ENCODE data around the gene TUT7.
"Not testable (repeated sequence)": the region's sequence is repeated elsewhere in the genome, so short reads cannot be mapped to it uniquely, and the experiment has no call there.

Gene TUT7, protein sequence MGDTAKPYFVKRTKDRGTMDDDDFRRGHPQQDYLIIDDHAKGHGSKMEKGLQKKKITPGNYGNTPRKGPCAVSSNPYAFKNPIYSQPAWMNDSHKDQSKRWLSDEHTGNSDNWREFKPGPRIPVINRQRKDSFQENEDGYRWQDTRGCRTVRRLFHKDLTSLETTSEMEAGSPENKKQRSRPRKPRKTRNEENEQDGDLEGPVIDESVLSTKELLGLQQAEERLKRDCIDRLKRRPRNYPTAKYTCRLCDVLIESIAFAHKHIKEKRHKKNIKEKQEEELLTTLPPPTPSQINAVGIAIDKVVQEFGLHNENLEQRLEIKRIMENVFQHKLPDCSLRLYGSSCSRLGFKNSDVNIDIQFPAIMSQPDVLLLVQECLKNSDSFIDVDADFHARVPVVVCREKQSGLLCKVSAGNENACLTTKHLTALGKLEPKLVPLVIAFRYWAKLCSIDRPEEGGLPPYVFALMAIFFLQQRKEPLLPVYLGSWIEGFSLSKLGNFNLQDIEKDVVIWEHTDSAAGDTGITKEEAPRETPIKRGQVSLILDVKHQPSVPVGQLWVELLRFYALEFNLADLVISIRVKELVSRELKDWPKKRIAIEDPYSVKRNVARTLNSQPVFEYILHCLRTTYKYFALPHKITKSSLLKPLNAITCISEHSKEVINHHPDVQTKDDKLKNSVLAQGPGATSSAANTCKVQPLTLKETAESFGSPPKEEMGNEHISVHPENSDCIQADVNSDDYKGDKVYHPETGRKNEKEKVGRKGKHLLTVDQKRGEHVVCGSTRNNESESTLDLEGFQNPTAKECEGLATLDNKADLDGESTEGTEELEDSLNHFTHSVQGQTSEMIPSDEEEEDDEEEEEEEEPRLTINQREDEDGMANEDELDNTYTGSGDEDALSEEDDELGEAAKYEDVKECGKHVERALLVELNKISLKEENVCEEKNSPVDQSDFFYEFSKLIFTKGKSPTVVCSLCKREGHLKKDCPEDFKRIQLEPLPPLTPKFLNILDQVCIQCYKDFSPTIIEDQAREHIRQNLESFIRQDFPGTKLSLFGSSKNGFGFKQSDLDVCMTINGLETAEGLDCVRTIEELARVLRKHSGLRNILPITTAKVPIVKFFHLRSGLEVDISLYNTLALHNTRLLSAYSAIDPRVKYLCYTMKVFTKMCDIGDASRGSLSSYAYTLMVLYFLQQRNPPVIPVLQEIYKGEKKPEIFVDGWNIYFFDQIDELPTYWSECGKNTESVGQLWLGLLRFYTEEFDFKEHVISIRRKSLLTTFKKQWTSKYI (N-terminal part only)

DNA sequence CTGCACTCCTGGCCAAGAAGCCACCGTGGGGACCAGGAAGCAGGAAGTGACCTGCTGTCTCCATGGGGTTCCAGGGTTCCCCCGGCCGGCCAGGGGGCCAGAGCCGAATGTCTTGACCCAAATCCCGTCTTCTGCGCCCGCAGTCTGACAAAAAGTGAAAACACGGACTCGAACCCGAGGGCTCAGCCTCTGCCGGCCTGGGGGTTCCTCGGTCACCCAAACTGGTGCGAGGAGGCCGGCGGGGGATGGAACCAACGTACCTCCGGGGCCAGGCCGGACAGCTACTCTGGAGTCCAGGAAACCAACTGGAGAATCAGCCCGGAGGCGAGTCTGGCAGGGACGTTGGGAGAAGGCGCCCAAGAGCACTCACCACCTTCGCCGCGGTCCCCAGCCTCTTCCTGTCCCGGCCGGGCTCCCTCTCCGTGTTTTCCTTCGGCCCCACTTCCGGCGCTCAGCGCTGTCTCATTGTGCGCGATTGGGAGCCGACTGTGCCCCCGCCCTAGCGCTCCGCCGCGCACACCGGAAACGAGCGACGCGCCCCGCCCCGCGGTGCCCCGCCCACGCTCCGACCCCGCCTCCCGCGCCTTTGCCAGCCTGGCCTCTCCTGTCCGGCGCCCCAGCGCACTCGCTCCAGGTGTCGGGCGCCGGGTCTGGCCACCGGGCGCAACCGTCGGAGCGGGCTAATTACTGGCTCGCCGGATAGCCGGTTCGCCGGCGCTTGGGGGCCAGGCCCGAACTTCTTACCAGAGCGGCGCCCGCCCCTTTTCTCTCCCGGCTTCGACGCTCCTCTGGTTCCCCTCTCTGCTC, at the start of gene TUT7:
TSS of gene TUT7 (minus strand) at position 400 of the 807 bp plus-strand sequence. CDS start 1,211 bp downstream, outside the sequence.
- no peaks in the 10 kb centered on the region for H3K36me3 ChIP-seq (ENCODE audit: control insufficient read depth, insufficient read depth, low read length)
- H3K9me3 ChIP-seq (ENCODE audit: control insufficient read depth, insufficient read depth, low read length): no peaks in the 10 kb centered on the region
- H3K9ac ChIP-seq (ENCODE audit: low read depth, low read length): peak within 1 kb of the TSS; percentile 90
- peaks cover 9% of the 10 kb centered on the region for H3K27me3 ChIP-seq (ENCODE audit: control insufficient read depth, insufficient read depth, low read length)
- peak within 1 kb of the TSS; percentile 98 for H3K4me3 ChIP-seq (ENCODE audit: low read depth, low read length)
- peaks cover 12% of the 10 kb centered on the region for H3K4me1 ChIP-seq (ENCODE audit: control insufficient read depth, insufficient read depth, low read length)

DNA sequence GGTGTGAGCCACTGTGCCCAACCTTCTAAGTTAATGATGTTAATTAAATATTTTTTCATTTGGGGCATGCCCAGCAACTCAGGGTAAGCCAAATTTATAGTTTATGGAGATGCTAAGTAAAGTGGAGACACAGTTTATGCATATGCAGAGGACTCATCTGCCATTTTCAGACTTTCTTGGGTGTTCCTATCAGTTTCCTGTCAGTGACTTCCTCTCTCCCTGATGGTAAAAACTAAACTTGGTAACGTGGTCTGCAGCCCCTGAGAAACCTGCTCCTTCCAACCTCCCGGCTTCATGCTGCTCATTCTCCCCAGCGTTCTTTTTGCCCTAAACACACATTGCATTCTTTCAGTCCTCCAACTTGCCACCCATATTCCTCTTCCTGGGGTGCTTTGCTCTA, 48.4 kb upstream of the TUT7 start:
- Histone ChIP-seq H3K4me1 (ENCODE audit: control insufficient read depth, insufficient read depth, low read length) (peaks cover 10% of the 10 kb centered on the region), H3K9me3 (ENCODE audit: control insufficient read depth, insufficient read depth, low read length) (no peaks in the 10 kb centered on the region), H3K27me3 (ENCODE audit: control insufficient read depth, insufficient read depth, low read length) (peaks cover 38% of the 10 kb centered on the region), H3K36me3 (ENCODE audit: control insufficient read depth, insufficient read depth, low read length) (no peaks in the 10 kb centered on the region), H3K4me3 (ENCODE audit: low read depth, low read length) (no peak overlapping the region), H3K9ac (ENCODE audit: low read depth, low read length) (no peak overlapping the region)

DNA sequence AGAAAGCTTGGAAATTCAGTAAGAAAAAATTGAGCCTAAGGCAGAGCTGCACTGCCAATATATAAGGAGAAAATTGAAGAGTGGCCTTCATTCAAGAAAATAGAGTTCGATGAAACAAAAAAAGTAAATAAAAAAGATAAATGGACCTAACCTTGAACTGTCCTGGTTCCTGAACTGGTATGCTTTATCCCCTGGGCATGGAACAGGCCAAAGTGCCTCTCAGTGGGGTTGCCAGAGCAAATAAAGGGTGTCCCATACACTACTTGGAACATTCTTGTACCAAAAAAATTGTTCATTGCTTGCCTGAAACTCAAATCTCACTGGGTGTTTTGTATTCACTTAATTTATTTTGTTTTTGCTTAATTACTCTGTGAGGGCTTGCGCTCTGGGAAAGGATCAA, 42.2 kb upstream of the TUT7 start:
- H3K27me3 ChIP-seq (ENCODE audit: control insufficient read depth, insufficient read depth, low read length): no peaks in the 10 kb centered on the region
- H3K9me3 ChIP-seq (ENCODE audit: control insufficient read depth, insufficient read depth, low read length): no peaks in the 10 kb centered on the region
- no peaks in the 10 kb centered on the region for H3K4me1 ChIP-seq (ENCODE audit: control insufficient read depth, insufficient read depth, low read length)
- H3K4me3 ChIP-seq (ENCODE audit: low read depth, low read length): no peak overlapping the region
- H3K9ac ChIP-seq (ENCODE audit: low read depth, low read length): no peak overlapping the region
- no peaks in the 10 kb centered on the region for H3K36me3 ChIP-seq (ENCODE audit: control insufficient read depth, insufficient read depth, low read length)

DNA sequence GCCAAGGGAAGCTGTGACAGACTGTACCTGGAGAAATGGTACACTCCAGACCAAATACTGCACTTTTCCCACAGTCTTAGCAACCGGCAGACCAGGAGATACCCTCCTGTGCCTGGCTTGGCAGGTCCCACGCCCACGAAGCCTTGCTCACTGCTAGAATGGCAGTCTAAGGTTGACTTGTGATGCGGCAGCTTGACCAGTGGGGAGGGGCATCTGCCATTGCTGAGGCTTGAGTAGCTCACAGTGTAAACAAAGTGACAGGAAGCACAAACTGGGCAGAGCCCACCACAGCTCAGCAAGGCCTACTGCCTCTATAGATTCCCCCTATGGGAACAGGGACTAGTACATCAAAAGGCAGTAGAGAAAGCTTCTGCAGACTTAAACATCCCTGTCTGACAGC, 36.0 kb upstream of the TUT7 start:
- H3K36me3 ChIP-seq (ENCODE audit: control insufficient read depth, insufficient read depth, low read length); H3K9me3 ChIP-seq (ENCODE audit: control insufficient read depth, insufficient read depth, low read length); H3K9ac ChIP-seq (ENCODE audit: low read depth, low read length); H3K27me3 ChIP-seq (ENCODE audit: control insufficient read depth, insufficient read depth, low read length); H3K4me1 ChIP-seq (ENCODE audit: control insufficient read depth, insufficient read depth, low read length); H3K4me3 ChIP-seq (ENCODE audit: low read depth, low read length): not testable (repeated sequence)

DNA sequence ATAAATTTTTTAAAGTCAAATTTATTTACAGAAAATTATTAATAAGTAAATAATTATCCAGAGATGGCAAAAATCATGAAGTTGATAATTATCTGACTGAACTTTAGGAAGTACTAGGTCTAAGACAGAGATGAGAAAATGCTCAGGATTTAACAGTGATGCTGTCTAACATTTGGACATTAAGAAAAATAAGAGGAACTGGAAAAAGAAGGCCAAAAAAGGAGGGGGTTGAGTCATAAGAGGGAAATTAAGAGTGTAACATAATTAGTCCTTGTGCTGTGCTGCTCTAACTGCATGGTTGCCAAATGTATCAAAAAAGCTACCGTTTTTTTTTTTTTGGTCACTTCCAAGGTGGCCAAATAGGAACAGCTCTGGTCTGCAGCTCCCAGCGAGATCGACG, 35.4 kb upstream of the TUT7 start:
- no peak overlapping the region for H3K9ac ChIP-seq (ENCODE audit: low read depth, low read length)
- H3K4me1 ChIP-seq (ENCODE audit: control insufficient read depth, insufficient read depth, low read length): no peaks in the 10 kb centered on the region
- H3K27me3 ChIP-seq (ENCODE audit: control insufficient read depth, insufficient read depth, low read length): no peaks in the 10 kb centered on the region
- no peak overlapping the region for H3K4me3 ChIP-seq (ENCODE audit: low read depth, low read length)
- H3K9me3 ChIP-seq (ENCODE audit: control insufficient read depth, insufficient read depth, low read length): no peaks in the 10 kb centered on the region
- H3K36me3 ChIP-seq (ENCODE audit: control insufficient read depth, insufficient read depth, low read length): no peaks in the 10 kb centered on the region

DNA sequence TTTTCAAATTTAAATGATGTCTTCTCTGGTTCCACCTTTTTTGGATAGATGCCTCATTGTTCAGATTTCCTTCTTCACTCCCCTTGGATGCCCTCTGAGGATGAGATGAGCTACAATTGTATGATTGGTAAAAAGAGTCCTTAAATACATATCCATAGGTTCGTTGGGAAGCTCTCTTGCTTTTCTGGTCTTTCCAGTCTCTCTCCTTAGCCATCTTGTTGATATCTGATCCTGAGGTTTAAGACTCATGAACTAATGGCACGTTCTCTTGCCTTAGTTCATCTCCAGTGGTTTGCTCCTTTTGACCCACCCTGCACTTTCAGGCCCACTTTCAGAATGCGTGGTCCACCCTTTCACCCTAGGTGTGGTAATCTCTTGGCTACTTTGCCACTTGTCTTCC, 33.2 kb upstream of the TUT7 start:
- no peak overlapping the region for H3K9ac ChIP-seq (ENCODE audit: low read depth, low read length)
- no peak overlapping the region for H3K4me3 ChIP-seq (ENCODE audit: low read depth, low read length)
- no peaks in the 10 kb centered on the region for H3K4me1 ChIP-seq (ENCODE audit: control insufficient read depth, insufficient read depth, low read length)
- no peaks in the 10 kb centered on the region for H3K27me3 ChIP-seq (ENCODE audit: control insufficient read depth, insufficient read depth, low read length)
- no peaks in the 10 kb centered on the region for H3K9me3 ChIP-seq (ENCODE audit: control insufficient read depth, insufficient read depth, low read length)
- H3K36me3 ChIP-seq (ENCODE audit: control insufficient read depth, insufficient read depth, low read length): no peaks in the 10 kb centered on the region

DNA sequence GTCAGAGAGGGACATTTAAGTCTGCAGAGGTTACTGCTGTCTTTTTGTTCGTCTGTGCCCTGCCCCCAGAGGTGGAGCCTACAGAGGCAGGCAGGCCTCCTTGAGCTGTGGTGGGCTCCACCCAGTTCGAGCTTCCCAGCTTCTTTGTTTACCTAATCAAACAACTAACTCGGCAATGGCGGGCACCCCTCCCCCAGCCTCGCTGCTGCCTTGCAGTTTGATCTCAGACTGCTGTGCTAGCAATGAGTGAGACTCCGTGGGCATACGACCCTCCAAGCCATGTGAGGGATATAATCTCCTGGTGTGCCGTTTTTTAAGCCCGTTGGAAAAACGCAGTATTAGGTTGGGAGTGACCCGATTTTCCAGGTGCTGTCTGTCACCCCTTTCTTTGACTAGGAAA, 28.8 kb upstream of the TUT7 start:
- H3K4me1 ChIP-seq (ENCODE audit: control insufficient read depth, insufficient read depth, low read length); H3K4me3 ChIP-seq (ENCODE audit: low read depth, low read length); H3K9ac ChIP-seq (ENCODE audit: low read depth, low read length); H3K9me3 ChIP-seq (ENCODE audit: control insufficient read depth, insufficient read depth, low read length); H3K36me3 ChIP-seq (ENCODE audit: control insufficient read depth, insufficient read depth, low read length); H3K27me3 ChIP-seq (ENCODE audit: control insufficient read depth, insufficient read depth, low read length): not testable (repeated sequence)

DNA sequence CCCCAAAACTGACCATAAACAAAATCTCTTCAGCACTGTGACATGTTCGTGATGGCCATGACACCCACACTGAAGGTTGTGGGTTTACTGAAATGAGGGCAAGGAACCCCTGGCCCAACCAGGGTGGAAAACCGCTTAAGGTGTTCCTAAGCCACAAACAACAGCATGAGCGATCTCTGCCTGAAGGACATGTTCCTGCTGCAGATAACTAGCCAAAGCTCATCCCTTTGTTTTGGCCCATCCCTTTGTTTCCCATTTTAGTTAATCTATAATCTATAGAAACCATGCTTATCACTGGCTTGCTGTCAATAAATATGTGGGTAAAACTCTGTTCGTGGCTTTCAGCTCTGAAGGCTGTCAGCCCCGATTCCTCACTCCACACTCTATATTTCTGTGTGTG, 21.8 kb upstream of the TUT7 start:
- H3K4me3 ChIP-seq (ENCODE audit: low read depth, low read length): no peak overlapping the region
- H3K9me3 ChIP-seq (ENCODE audit: control insufficient read depth, insufficient read depth, low read length): peaks cover 9% of the 10 kb centered on the region
- H3K4me1 ChIP-seq (ENCODE audit: control insufficient read depth, insufficient read depth, low read length): no peaks in the 10 kb centered on the region
- H3K9ac ChIP-seq (ENCODE audit: low read depth, low read length): no peak overlapping the region
- no peaks in the 10 kb centered on the region for H3K27me3 ChIP-seq (ENCODE audit: control insufficient read depth, insufficient read depth, low read length)
- H3K36me3 ChIP-seq (ENCODE audit: control insufficient read depth, insufficient read depth, low read length): no peaks in the 10 kb centered on the region

DNA sequence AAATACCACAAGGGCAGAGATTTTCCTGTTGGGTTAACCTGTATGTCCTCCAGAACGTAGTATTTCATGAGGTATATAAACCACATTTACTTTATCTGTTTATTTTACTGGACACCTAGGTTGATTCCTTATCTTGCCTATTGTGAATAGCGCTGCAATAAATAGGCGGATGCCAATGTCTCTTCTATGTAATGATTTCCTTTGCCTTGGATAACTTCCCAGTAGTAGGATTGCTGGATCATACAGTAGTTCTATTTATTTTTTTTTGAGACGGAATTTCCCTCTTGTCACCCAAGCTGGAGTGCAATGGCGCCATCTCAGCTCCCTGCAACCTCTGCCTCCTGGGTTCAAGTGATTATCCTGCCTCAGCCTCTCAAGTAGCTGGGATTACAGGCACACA, 15.6 kb upstream of the TUT7 start:
- H3K9ac ChIP-seq (ENCODE audit: low read depth, low read length): no peak overlapping the region
- H3K4me1 ChIP-seq (ENCODE audit: control insufficient read depth, insufficient read depth, low read length): no peaks in the 10 kb centered on the region
- H3K4me3 ChIP-seq (ENCODE audit: low read depth, low read length): no peak overlapping the region

DNA sequence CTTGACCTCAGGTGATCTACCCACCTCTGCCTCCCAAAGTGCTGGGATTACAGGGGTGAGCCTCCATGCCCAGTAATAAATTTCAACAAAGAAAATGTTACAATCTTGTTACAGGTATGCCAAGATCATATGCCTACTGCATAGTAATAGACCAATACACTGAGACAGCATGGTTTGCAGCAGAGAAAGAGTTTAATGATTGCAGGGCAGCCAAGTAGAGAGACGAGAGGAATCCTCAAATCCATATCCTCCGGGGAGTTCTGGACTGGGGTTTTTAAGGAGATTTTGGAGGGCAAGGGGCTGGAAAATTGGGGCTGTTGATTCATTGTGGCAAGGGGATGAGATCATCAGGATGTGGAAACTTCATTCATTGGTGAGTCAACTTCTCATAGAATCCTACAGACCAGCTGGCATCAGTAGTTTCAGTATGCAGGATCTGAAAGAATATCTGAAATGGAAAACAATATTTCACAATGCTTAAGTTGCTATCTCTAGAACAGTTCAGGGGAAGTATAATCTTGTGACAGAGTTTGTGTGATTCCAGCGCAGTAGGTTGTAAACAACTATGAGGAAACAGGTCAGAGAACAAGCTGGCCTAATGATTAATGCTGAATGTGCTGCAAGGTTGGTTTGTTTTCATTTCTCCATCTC, 14.8 kb upstream of the TUT7 start:
- Histone ChIP-seq H3K4me3 (ENCODE audit: low read depth, low read length) (no peak overlapping the region), H3K36me3 (ENCODE audit: control insufficient read depth, insufficient read depth, low read length) (no peaks in the 10 kb centered on the region), H3K9ac (ENCODE audit: low read depth, low read length) (no peak overlapping the region), H3K27me3 (ENCODE audit: control insufficient read depth, insufficient read depth, low read length) (no peaks in the 10 kb centered on the region), H3K4me1 (ENCODE audit: control insufficient read depth, insufficient read depth, low read length) (no peaks in the 10 kb centered on the region), H3K9me3 (ENCODE audit: control insufficient read depth, insufficient read depth, low read length) (no peaks in the 10 kb centered on the region)

More for the DNA sequence above, 15.6 kb upstream of the TUT7 start:
- H3K27me3 ChIP-seq (ENCODE audit: control insufficient read depth, insufficient read depth, low read length): no peaks in the 10 kb centered on the region
- H3K36me3 ChIP-seq (ENCODE audit: control insufficient read depth, insufficient read depth, low read length): no peaks in the 10 kb centered on the region
- H3K9me3 ChIP-seq (ENCODE audit: control insufficient read depth, insufficient read depth, low read length): no peaks in the 10 kb centered on the region

Data from iPS-15b (cell line).